GM18499 (cell line): Measurements from ENCODE around the gene HMHB1.

Source experiments
- ATAC-seq: cut with Tn5 transposase; IDR thresholded peaks from one replicate; pipeline ENCODE4 v1.9.1; 2021; ENCODE audit warnings: moderate number of reproducible peaks; ENCODE audit not compliant: insufficient read depth, unreplicated experiment

HMHB1 gene

GRCh38 chr5:143812085-143812705 is at the start of gene HMHB1:
Gene HMHB1, plus strand, starts transcription at chr5:143812161.
- ATAC-seq, result no peak

- ATAC-seq, result no peak
Measured at GRCh38 chr5:143762636-143763220, 49.2 kb upstream of the HMHB1 start.

- no peak for ATAC-seq
Measured at GRCh38 chr5:143767162-143767561, 44.8 kb upstream of the HMHB1 start.

- ATAC-seq, result no peak
Measured at GRCh38 chr5:143769026-143769786, 42.8 kb upstream of the HMHB1 start.

- ATAC-seq, result no peak
Measured at GRCh38 chr5:143770450-143770849, 41.5 kb upstream of the HMHB1 start.

GRCh38 chr5:143771189-143771588 is 40.8 kb upstream of the HMHB1 start:
- ATAC-seq, result no peak

- no peak for ATAC-seq
Measured at GRCh38 chr5:143771602-143772001, 40.4 kb upstream of the HMHB1 start.

GRCh38 chr5:143772621-143773020 is 39.3 kb upstream of the HMHB1 start:
- no peak for ATAC-seq

- no peak for ATAC-seq
Measured at GRCh38 chr5:143775258-143775657, 36.7 kb upstream of the HMHB1 start.

- no peak for ATAC-seq
Measured at GRCh38 chr5:143776951-143777350, 35.0 kb upstream of the HMHB1 start.

GRCh38 chr5:143779506-143779905 is 32.5 kb upstream of the HMHB1 start:
- no peak for ATAC-seq

GRCh38 chr5:143781993-143782520 is 29.9 kb upstream of the HMHB1 start:
- ATAC-seq, result no peak

- no peak for ATAC-seq
Measured at GRCh38 chr5:143782588-143783386, 29.2 kb upstream of the HMHB1 start.

- ATAC-seq, result no peak
Measured at GRCh38 chr5:143788401-143788800, 23.6 kb upstream of the HMHB1 start.

- ATAC-seq, result no peak
Measured at GRCh38 chr5:143790457-143791112, 21.4 kb upstream of the HMHB1 start.

- no peak for ATAC-seq
Measured at GRCh38 chr5:143791848-143792731, 19.9 kb upstream of the HMHB1 start.

GRCh38 chr5:143793249-143793648 is 18.7 kb upstream of the HMHB1 start:
- no peak for ATAC-seq

GRCh38 chr5:143796125-143796524 is 15.8 kb upstream of the HMHB1 start:
- no peak for ATAC-seq

GRCh38 chr5:143796753-143797152 is 15.2 kb upstream of the HMHB1 start:
- no peak for ATAC-seq
